ENCODE measurements around the gene NFKBIE.

Gene NFKBIE

GRCh38 chr6:44260451-44261297 is 4.7 kb downstream of the NFKBIE start:
- DNase-seq (ENCODE audit: low read depth in 2 of 3, low spot score in 2 of 3): no peak

GRCh38 chr6:44260011-44260410 is 5.3 kb downstream of the NFKBIE start:
- DNase-seq (ENCODE audit: low read depth in 2 of 3, low spot score in 2 of 3): no peak

DNA sequence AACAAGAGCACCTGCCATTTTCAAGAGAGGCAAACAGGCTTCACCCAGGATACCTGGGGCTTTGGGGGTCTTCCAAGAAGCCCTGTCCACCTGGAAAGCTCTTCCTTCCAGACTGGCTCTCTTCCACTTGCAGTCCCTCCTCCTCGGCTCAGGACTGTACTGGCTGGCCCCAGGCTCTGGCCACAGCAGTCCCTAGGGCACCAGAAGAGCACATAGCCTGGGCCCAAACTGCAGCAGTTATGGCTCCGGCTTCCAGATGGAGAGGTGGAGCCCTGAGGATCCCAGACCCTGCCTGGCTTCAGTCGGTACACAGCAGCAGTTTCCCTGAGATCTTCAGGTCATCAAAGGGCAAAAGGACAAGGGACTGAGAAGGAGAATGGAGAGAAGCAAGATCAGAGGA is 6.4 kb downstream of the NFKBIE start:
- DNase-seq (ENCODE audit: low read depth in 2 of 3, low spot score in 2 of 3): no peak

- no peak for DNase-seq (ENCODE audit: low read depth in 2 of 3, low spot score in 2 of 3)
These were observed 7.0 kb downstream of the NFKBIE start for GRCh38 chr6:44258325-44258863.

- DNase-seq (ENCODE audit: low read depth in 2 of 3, low spot score in 2 of 3): no peak
These were observed 7.5 kb downstream of the NFKBIE start for GRCh38 chr6:44257753-44258324.

- DNase-seq (ENCODE audit: low read depth in 2 of 3, low spot score in 2 of 3): no peak
These were observed 8.2 kb downstream of the NFKBIE start, which contains the start of gene SLC35B2 for GRCh38 chr6:44257025-44257752. Gene SLC35B2, minus strand, starts transcription at chr6:44257528. Its CDS starts 118 bp downstream, at chr6:44257410.

GRCh38 chr6:44256775-44257024 is 8.7 kb downstream of the NFKBIE start:
- DNase-seq (ENCODE audit: low read depth in 2 of 3, low spot score in 2 of 3): no peak

DNA sequence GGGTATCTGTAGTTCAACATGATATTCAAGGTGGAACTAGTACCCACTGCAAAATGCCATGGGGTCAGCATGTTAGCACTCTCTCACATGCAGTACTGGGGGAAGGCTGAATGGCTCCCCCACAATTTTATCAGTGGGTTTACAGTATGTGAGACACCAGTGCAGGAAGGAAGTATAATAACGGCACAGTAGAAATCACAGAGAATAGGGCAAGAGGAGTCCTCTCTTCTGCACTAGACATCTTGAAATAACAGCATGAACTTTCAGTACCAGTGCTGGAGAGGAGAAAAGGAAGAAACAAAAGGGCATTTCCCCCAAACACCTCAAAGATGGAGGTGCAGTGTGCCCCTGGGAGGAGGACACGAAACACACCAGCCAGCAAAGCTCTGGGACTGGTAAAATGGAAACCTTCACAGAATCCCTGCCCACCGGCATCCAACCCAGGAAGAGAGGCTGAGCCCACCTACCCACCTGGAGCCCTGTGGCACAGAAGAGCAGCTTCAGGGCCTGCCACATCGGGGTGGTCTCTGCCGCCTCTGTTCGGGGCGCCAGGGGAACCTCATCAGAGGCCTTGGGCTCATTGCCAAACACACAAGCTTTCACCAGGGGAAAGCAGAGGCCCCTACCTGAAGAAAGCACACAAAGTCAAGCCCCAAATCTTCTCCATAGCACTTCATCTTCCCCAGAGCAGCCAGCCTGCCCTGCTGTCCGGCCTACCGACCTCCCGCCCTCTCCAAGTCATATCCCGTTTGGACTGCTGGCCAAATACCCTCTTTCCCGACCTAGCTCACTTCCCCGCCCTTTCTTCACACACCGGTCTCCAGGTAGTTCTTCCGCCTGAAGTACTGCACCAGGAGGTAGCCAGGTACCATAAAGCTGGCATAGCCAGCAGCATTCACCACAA is 9.2 kb downstream of the NFKBIE start:
- DNase-seq (ENCODE audit: low read depth in 2 of 3, low spot score in 2 of 3): no peak

GRCh38 chr6:44255105-44255808 is 10.1 kb downstream of the NFKBIE start:
- no peak for DNase-seq (ENCODE audit: low read depth in 2 of 3, low spot score in 2 of 3)

DNA sequence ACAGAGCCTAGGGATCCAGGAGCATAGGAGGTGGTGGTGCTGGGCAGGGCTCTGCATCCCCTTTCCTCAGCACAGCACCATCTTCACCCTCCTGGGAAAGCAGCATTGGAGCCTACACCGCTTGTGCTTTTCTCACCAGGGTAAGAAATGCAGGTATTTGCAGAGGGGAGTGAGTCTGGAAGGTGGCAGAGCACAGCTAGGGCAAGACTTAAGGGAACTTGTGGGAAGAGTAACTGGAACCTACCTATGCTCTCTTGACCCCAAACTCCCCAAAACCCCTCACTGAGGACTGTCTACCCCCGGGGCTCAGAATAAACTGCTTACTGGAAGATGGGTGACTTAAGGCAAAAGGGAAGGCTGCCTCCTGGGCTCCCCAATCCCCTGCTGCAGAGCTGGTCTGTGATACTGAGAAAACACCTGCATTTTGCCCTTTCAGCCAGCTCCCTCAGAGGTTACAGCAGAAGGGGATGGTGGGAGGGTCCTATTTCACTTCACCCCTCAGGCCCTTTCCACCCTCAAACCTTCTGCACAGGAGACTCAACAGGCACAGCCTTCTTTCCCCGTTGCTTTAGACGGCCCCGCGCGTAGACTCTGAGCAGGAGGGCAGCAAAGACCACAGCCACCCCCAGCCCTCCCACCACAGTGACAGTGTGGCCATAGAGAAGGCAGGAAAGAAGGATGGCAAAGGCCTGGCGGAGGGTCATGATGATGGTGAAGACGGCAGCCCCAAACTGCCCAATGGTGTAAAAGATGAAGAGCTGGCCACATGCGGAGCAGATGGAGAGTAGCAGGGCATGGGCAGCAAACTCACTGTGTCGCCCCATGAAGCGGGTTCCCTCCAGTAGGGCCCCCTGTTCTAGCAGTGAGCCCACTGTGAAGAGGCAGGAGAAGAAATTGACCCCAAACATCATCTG is 10.9 kb downstream of the NFKBIE start:
- no peak for DNase-seq (ENCODE audit: low read depth in 2 of 3, low spot score in 2 of 3)

DNA sequence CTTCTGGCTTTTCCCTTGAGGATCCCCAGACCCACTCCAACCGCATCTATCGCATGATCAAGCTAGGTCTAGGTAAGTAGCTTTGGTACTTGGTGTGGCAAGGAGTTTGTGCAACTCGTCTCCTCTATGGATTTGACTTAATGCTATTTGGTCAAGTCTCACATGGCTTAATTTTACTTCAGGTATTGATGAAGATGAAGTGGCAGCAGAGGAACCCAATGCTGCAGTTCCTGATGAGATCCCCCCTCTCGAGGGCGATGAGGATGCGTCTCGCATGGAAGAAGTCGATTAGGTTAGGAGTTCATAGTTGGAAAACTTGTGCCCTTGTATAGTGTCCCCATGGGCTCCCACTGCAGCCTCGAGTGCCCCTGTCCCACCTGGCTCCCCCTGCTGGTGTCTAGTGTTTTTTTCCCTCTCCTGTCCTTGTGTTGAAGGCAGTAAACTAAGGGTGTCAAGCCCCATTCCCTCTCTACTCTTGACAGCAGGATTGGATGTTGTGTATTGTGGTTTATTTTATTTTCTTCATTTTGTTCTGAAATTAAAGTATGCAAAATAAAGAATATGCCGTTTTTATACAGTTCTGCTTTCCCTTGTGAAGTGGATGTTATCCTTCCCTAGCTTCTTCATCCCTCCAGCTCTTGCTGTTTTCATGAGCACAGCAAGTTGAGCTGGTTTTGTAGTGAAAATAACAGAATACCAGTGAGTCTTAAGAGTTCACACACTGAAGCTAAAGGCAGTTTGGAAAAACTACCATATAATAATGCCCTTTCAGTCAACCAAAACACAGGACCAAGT is 11.8 kb downstream of the NFKBIE start:
- no peak for DNase-seq (ENCODE audit: low read depth in 2 of 3, low spot score in 2 of 3)

- no peak for DNase-seq (ENCODE audit: low read depth in 2 of 3, low spot score in 2 of 3)
These were observed 13.5 kb downstream of the NFKBIE start for GRCh38 chr6:44251576-44252524.

DNA sequence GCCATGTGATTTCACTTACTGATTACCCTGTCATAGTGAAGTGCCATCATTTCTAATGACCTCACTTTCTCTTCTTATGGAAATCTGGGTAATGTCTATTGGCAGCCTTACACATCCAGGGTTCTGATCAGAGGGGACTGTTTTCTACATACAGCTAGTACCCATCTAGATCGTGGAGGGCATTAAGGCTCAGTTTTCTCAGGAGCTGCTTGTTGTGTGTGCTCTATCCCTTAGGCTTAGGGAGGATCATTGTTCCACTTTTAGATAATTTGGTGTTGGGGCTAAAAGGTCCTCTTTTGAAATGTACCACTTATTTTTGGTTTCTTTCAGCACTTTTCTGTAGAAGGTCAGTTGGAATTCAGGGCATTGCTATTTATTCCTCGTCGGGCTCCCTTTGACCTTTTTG is 14.6 kb downstream of the NFKBIE start:
- no peak for DNase-seq (ENCODE audit: low read depth in 2 of 3, low spot score in 2 of 3)

DNA sequence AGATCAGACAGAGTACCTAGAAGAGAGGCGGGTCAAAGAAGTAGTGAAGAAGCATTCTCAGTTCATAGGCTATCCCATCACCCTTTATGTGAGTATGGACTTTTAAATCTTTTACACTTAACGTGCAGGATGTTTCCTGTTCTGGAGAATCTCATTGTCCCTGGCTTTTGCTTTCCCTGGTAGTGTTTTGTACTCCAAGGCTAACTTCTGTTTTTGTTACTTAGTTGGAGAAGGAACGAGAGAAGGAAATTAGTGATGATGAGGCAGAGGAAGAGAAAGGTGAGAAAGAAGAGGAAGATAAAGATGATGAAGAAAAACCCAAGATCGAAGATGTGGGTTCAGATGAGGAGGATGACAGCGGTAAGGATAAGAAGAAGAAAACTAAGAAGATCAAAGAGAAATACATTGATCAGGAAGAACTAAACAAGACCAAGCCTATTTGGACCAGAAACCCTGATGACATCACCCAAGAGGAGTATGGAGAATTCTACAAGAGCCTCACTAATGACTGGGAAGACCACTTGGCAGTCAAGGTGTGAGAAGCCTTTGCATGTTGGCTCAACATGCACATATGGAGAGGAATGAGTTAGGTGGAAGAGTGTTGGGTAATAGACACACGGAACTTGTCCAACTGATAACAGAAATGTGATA is 15.2 kb downstream of the NFKBIE start:
- no peak for DNase-seq (ENCODE audit: low read depth in 2 of 3, low spot score in 2 of 3)

GRCh38 chr6:44249082-44249748 is 16.1 kb downstream of the NFKBIE start:
- DNase-seq (ENCODE audit: low read depth in 2 of 3, low spot score in 2 of 3): no peak

GRCh38 chr6:44248579-44248978 is 16.8 kb downstream of the NFKBIE start:
- DNase-seq (ENCODE audit: low read depth in 2 of 3, low spot score in 2 of 3): no peak
